ENCODE results near the gene RIOK3. TPM values are rescaled to one million over a fixed set of nuclear protein-coding genes. Genes with fewer than 3 reads are reported as not detected.

RIOK3 gene
- total and polyA plus RNA-seq, 10 of the 15 experiments (the other 5 are each of a cell fraction or from before 2014, with no cell fraction given): 18.0 to 87.5 (median 53.8) TPM

DNA sequence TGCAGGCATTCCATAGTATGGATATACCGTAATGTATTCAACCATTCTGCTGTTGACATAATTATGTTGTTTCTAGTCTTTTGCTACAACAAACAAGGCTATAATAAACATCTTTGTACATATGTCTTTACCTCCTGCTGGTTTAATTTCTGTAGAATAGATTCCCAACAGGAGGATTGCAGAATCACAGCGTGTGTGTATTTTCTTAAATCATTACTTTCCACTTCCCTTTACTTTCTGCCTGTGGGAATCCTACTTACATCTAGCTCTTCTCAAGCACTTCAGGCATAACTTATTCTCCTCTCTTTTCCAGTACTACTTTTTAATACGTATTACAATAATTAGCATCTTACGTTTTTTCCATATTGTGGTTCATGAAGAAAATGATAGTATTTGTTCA lies 13.0 kb upstream of the RIOK3 start (continued):
- TF ChIP-seq SPI1 (IDR thresholded peaks at IDR 0.05; ENCODE audit: borderline replicate concordance, insufficient read depth, low read depth, low read length) (no peak), SMAD1 (IDR thresholded peaks at IDR 0.05; ENCODE audit: low read depth, partially characterized antibody) (no peak), ESRRA (IDR thresholded peaks at IDR 0.05; ENCODE audit: low read length) (no peak), ZZZ3 (IDR thresholded peaks at IDR 0.05; ENCODE audit: control insufficient read depth, insufficient read length, low read depth) (no peak), WRNIP1 (IDR thresholded peaks at IDR 0.05; ENCODE audit: borderline replicate concordance, low read depth, low read length) (no peak), ZNF207 (IDR thresholded peaks at IDR 0.05; ENCODE audit: borderline replicate concordance) (no peak), CREM (IDR thresholded peaks at IDR 0.05; ENCODE audit: low read depth) (no peak), RAD21 (IDR thresholded peaks at IDR 0.05; ENCODE audit: insufficient read depth, low read depth, low read length) (no peak)

DNA sequence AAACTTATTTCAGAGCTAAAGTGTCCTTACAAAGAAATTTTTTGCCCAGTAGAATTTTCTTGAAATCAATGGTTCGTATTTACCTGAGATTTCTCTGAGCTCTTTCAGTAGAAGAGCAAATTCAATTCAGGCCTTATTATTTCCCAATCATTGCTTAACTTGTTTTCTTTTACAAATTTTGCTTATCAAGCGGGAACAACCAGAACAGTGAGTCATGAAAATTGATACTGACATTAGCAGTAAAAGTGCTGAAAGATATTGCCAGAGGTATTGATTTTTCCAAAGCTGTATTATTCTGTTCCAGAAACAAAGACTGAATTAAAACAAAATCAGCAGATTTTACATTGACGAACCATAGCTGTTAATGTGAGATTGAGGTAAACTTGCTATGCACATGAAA lies 10.1 kb upstream of the RIOK3 start:
- no peak overlapping the region for H2AFZ ChIP-seq (ENCODE audit: control insufficient read depth, low read depth, low read length)
- no peaks in the 10 kb centered on the region for H4K20me1 ChIP-seq (ENCODE audit: control insufficient read depth, insufficient read depth)
- POLR2A ChIA-PET: interaction anchor here (0.7 to 1.8 kb wide), 3 partner anchors 9 to 17 kb away, joined by 3 to 7 read pairs (median 3); partner anchors contain the start of gene RIOK3
- no peak overlapping the region for H3K9ac ChIP-seq (ENCODE audit: control insufficient read depth, insufficient read depth, low read length)
- RAD21 ChIA-PET (ENCODE audit: unreplicated experiment): interaction anchor here (0.6 to 1.2 kb wide), 3 partner anchors 14 to 27 kb away, joined by 3 to 4 read pairs (median 3); no protein-coding TSS in a partner anchor
- H3K27ac ChIP-seq (ENCODE audit: control insufficient read depth, insufficient read depth): no peak overlapping the region
- no TSS peak for BruUV-seq (replicated peaks)
- H3K36me3 ChIP-seq (ENCODE audit: control insufficient read depth in 2 of 2, insufficient read depth in 2 of 2, low read length in 1 of 2): no peaks in the 10 kb centered on the region
- WGBS (ENCODE audit: insufficient coverage, insufficient replicate concordance, low lambda C conversion rate, missing lambda C conversion rate): 75% methylated on average over 3 of the region's 3 CpGs
- no peaks in the 10 kb centered on the region for H3K27me3 ChIP-seq (replicated peaks in 1 of 2; ENCODE audit: control insufficient read depth in 2 of 2, insufficient read depth in 2 of 2, low read length in 1 of 2)
- H3K4me3 ChIP-seq: no peak overlapping the region
- H3K4me1 ChIP-seq (ENCODE audit: control insufficient read depth, insufficient read depth, low read length): no peaks in the 10 kb centered on the region; the same call in 1 of the 2 replicates
- H3K79me2 ChIP-seq (ENCODE audit: control insufficient read depth, insufficient read depth, low read length): no peaks in the 10 kb centered on the region
- CTCF ChIA-PET: interaction anchor here (1.2 to 2.1 kb wide), 3 partner anchors 14 to 57 kb away, joined by 3 to 5 read pairs (median 3); no protein-coding TSS in a partner anchor
- DNase-seq (ENCODE audit: low read depth, low spot score) (no peak), ATAC-seq (no peak), FAIRE-seq (no peak)
- no peaks in the 10 kb centered on the region; the same call in 2 of the 3 replicates for H3K9me3 ChIP-seq (replicated peaks; ENCODE audit: control insufficient read depth, insufficient read depth, low read length)
- intact Hi-C loops (cut with micrococcal nuclease; ENCODE audit: unreplicated experiment): no loop called here
- H3K4me2 ChIP-seq (ENCODE audit: control insufficient read depth, insufficient read depth): no peak overlapping the region
- in situ Hi-C loops (cut with MboI): no loop called here
- SMC1A ChIA-PET (ENCODE audit: uncharacterized antibody, unreplicated experiment): interaction anchor here (0.7 to 3.6 kb wide), 6 partner anchors 9 to 111 kb away, joined by 3 to 12 read pairs (median 5); partner anchors contain the start of gene RIOK3
- TF ChIP-seq TAF1 (IDR thresholded peaks at IDR 0.05; ENCODE audit: borderline replicate concordance, low read depth, low read length): no peak
- TF ChIP-seq CBX3 (IDR thresholded peaks at IDR 0.05; ENCODE audit: borderline replicate concordance, low read depth): no peak
- TF ChIP-seq, protein P1, sequence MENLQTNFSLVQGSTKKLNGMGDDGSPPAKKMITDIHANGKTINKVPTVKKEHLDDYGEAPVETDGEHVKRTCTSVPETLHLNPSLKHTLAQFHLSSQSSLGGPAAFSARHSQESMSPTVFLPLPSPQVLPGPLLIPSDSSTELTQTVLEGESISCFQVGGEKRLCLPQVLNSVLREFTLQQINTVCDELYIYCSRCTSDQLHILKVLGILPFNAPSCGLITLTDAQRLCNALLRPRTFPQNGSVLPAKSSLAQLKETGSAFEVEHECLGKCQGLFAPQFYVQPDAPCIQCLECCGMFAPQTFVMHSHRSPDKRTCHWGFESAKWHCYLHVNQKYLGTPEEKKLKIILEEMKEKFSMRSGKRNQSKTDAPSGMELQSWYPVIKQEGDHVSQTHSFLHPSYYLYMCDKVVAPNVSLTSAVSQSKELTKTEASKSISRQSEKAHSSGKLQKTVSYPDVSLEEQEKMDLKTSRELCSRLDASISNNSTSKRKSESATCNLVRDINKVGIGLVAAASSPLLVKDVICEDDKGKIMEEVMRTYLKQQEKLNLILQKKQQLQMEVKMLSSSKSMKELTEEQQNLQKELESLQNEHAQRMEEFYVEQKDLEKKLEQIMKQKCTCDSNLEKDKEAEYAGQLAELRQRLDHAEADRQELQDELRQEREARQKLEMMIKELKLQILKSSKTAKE (IDR thresholded peaks at IDR 0.05; ENCODE audit: low read depth, poor library complexity, severe bottlenecking): no peak
- TF ChIP-seq SREBF2 (IDR thresholded peaks at IDR 0.05; ENCODE audit: low read length): no peak
- no peak for TF ChIP-seq GABPA (IDR thresholded peaks at IDR 0.05; ENCODE audit: low read depth)
- no peak for TF ChIP-seq DPF2 (IDR thresholded peaks at IDR 0.05)
- no peak for TF ChIP-seq ZNF207 (IDR thresholded peaks at IDR 0.05; ENCODE audit: borderline replicate concordance)
- TF ChIP-seq TARDBP (IDR thresholded peaks at IDR 0.05; ENCODE audit: borderline replicate concordance): no peak
- no peak for TF ChIP-seq SP1 (IDR thresholded peaks at IDR 0.05; ENCODE audit: low read depth, low read length)
- TF ChIP-seq, protein P2, sequence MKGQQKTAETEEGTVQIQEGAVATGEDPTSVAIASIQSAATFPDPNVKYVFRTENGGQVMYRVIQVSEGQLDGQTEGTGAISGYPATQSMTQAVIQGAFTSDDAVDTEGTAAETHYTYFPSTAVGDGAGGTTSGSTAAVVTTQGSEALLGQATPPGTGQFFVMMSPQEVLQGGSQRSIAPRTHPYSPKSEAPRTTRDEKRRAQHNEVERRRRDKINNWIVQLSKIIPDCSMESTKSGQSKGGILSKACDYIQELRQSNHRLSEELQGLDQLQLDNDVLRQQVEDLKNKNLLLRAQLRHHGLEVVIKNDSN (IDR thresholded peaks at IDR 0.05; ENCODE audit: borderline replicate concordance, extremely low read length, insufficient read depth, low read depth, low read length): no peak
- no peak for TF ChIP-seq RUNX3 (IDR thresholded peaks at IDR 0.05; ENCODE audit: low read length)
- TF ChIP-seq MYB (IDR thresholded peaks at IDR 0.05; ENCODE audit: borderline replicate concordance, low read depth, low read length): no peak

Measured in GM12878 (cell line).